Measurements from ENCODE around the gene NRBP1.

DNA sequence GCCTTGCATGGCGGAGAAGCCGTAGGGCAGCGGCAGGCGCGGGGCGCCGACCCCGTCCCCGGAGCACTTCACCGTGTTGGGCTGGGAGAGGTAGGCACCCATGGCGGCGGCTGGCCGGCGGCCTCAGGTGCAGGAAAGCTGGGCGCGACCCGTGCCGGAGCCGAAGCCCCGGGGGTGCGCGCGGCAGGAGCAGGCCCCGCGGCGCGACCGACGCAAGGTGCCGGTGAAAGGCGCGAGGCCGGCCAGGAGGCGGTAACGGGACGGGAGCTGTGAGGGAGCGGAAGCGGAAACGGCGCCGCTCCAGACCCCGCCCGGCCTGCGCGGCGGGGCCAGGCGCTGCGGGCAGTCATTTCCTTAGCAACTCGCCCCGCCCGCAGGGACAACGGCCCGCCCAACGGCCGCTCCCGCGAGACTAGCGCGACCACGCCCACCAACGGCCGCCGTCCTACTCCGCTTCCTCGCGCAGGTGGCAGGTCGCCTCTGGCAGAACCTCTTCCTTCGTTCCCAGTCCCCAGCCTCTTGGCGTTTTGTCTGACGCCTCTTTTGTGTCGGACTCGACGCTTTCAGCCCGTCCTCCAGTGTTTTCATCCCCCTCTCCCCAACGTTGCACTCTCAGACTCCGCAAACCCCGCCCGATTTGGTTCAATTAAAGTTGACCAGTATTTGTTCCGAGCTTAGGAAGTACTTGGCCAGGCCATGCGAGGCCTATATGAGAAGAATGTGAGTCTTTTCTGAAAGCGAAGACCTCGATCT is 18.9 kb upstream of the NRBP1 start, which contains the start of gene PPM1G:
- TF ChIP-seq EZH2phosphoT487 (IDR thresholded peaks at IDR 0.05; ENCODE audit: low read depth, severe bottlenecking, unreplicated experiment) = no peak
- TF ChIP-seq, protein P1, sequence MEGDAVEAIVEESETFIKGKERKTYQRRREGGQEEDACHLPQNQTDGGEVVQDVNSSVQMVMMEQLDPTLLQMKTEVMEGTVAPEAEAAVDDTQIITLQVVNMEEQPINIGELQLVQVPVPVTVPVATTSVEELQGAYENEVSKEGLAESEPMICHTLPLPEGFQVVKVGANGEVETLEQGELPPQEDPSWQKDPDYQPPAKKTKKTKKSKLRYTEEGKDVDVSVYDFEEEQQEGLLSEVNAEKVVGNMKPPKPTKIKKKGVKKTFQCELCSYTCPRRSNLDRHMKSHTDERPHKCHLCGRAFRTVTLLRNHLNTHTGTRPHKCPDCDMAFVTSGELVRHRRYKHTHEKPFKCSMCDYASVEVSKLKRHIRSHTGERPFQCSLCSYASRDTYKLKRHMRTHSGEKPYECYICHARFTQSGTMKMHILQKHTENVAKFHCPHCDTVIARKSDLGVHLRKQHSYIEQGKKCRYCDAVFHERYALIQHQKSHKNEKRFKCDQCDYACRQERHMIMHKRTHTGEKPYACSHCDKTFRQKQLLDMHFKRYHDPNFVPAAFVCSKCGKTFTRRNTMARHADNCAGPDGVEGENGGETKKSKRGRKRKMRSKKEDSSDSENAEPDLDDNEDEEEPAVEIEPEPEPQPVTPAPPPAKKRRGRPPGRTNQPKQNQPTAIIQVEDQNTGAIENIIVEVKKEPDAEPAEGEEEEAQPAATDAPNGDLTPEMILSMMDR (IDR thresholded peaks at IDR 0.05; ENCODE audit: poor library complexity) = no peak
- no peak for TF ChIP-seq EZH2 (IDR thresholded peaks at IDR 0.05; ENCODE audit: borderline replicate concordance)
